Spleen (tissue), 11 donors: ENCODE measurements around the gene GSS. TPM values are rescaled to one million over a fixed set of nuclear protein-coding genes. Genes with fewer than 3 reads are reported as not detected.
A peak's percentile ranks its signal among the peaks of the same experiment; 100 is the strongest.

Experiments
- DNase-seq: peaks from one replicate; pipeline ENCODE4 v3.0.0-alpha.2; 2020
- H3K27ac ChIP-seq, 8 donors: fragments of 200-600 bp; sonication (generic) in 7 of 8; 1 replicate in 4 of 8; 2 replicates in 4 of 8; pipeline versions ENCODE4 v1.5.0 to v1.8.0; 2016 to 2021; ENCODE audit warnings: inconsistent platforms in 4 of 8, mild to moderate bottlenecking in 4 of 8, moderate library complexity in 1 of 8
- H3K27me3 ChIP-seq, 7 donors: fragments of 200-600 bp; sonication (generic) in 6 of 7; replicated peaks in 1 of 7; 1 replicate in 4 of 7; 2 replicates in 3 of 7; pipeline versions ENCODE4 v1.5.0 to v1.8.0; 2016 to 2021; ENCODE audit warnings: inconsistent platforms in 3 of 7, mild to moderate bottlenecking in 1 of 7
- H3K36me3 ChIP-seq, 6 donors: fragments of 200-600 bp; sonication (generic) in 5 of 6; 1 replicate in 4 of 6; 2 replicates in 2 of 6; pipeline versions ENCODE4 v1.5.0 to v1.8.0; 2016 to 2021; ENCODE audit warnings: inconsistent platforms in 2 of 6
- H3K4me1 ChIP-seq, 6 donors: fragments of 200-600 bp; sonication (generic) in 5 of 6; 1 replicate in 3 of 6; 2 replicates in 3 of 6; pipeline versions ENCODE4 v1.5.0 to v1.8.0; 2016 to 2021; ENCODE audit warnings: inconsistent platforms in 3 of 6
- H3K4me3 ChIP-seq, 8 donors: fragments of 200-600 bp; sonication (generic) in 7 of 8; 1 replicate in 4 of 8; 2 replicates in 4 of 8; pipeline versions ENCODE4 v1.5.0 to v1.8.0; 2016 to 2021; ENCODE audit warnings: inconsistent platforms in 4 of 8, mild to moderate bottlenecking in 4 of 8, moderate library complexity in 2 of 8
- H3K9me3 ChIP-seq, 8 donors: fragments of 200-600 bp; sonication (generic) in 7 of 8; 1 replicate in 4 of 8; 2 replicates in 4 of 8; pipeline versions ENCODE4 v1.5.0 to v1.8.0; 2016 to 2021; ENCODE audit warnings: inconsistent platforms in 4 of 8
- CTCF ChIP-seq, 11 experiments: fragments of 200-600 bp in 7 of 11; fragments of 450-650 bp in 4 of 11; sonication (generic) in 4 of 11; IDR thresholded peaks in 8 of 11; conservative IDR thresholded peaks in 3 of 11; 1 replicate in 7 of 11; 2 replicates in 4 of 11; pipeline versions ENCODE4 v1.4.0 to v1.8.0; 2016 to 2021; ENCODE audit warnings: antibody characterized with exemption in 11 of 11, inconsistent platforms in 4 of 11, mild to moderate bottlenecking in 1 of 11
- POLR2A ChIP-seq, 3 donors: fragments of 450-650 bp; IDR thresholded peaks; one replicate each; pipeline ENCODE4 v1.5.1; 2017; ENCODE audit warnings: antibody characterized with exemption in 3 of 3, mild to moderate bottlenecking in 1 of 3
- POLR2AphosphoS5 ChIP-seq, 3 donors: sonication (generic); formaldehyde crosslinking; IDR thresholded peaks; one replicate each; pipeline ENCODE4 v1.5.1; 2017; ENCODE audit warnings: antibody characterized with exemption in 3 of 3
- WGBS, 5 donors: extraction: QIAGEN DNeasy Blood & Tissue Kit in 3 of 5; methylation state at CpG; one replicate each; pipeline versions ENCODE4 v1.1.5 to v1.1.7; 2013 to 2018; 5-methylcytosine and 5-hydroxymethylcytosine counted together
- intact Hi-C: fragments of 100-400 bp; cut with DNase I; formaldehyde crosslinking; loops from one replicate; pipeline ENCODE4 v1.15.0; 2023; ENCODE audit warnings: low total_unique reads
- polyA plus RNA-seq, 3 donors: library from polyadenylated mRNA; stranded (reverse); fragments of 200-250 nt; gene quantifications; one replicate each; pipeline ENCODE4 v1.2.1, GENCODE V29; 2013
- total RNA-seq, 7 donors: library from RNA; depleted of rRNA in 3 of 7; stranded (reverse); fragments of >200 nt in 3 of 7; fragmentation: NEBNext Ultra II Directional in 4 of 7; extraction: Animal tissue kit (Norgen Biotek cat#: 25700) in 4 of 7; gene quantifications; one replicate each; pipeline versions ENCODE4 v1.1.0 to v1.2.1, GENCODE V29; 2016 to 2021
- donor health status: healthy with polysubstance abuse.
- donor health status: DM: no; HTN: no; CAD: no; lungs with moderate emphysema.
- donor health status: DM: no; HTN: no; CAD: no.
- donor health status: Bipolar disorder and iron deficiency.
- donor health status: healthy.
- donor health status: DM: no; HTN: no; CAD: no.
- donor health status: DM: yes; HTN: yes; CAD: no.

Gene GSS
- total and polyA plus RNA-seq, 10 donors = 19.8 to 46.1 (median 32.7) TPM

GRCh38 chr20:34976286-34976685 is 20.7 kb upstream of the GSS start:
- H3K9me3 ChIP-seq = no peaks in the 10 kb centered on the region
- no peak overlapping the region for H3K4me3 ChIP-seq
- WGBS, 5 donors = 84 to 92% (median 87%) methylated on average over 12 of the region's 12 CpGs
- no peaks in the 10 kb centered on the region for H3K36me3 ChIP-seq
- TF ChIP-seq CTCF (IDR thresholded peaks at IDR 0.05 in 8 of 11, conservative IDR thresholded peaks at IDR 0.05 in 3 of 11) = no peak
- no peak for TF ChIP-seq POLR2A (IDR thresholded peaks at IDR 0.05)
- no peak for TF ChIP-seq POLR2AphosphoS5 (IDR thresholded peaks at IDR 0.05)
- DNase-seq = peak; percentile 30
- no peak overlapping the region for H3K27ac ChIP-seq
- H3K4me1 ChIP-seq = no peaks in the 10 kb centered on the region
- intact Hi-C loops = no loop called here
- H3K27me3 ChIP-seq = peaks cover 0 to 37% (median 0%) of the 10 kb centered on the region in 7 donors

GRCh38 chr20:34974246-34974645 is 18.6 kb upstream of the GSS start:
- 66 to 87% (median 72%) methylated on average over 4 of the region's 4 CpGs for WGBS, 5 donors
- intact Hi-C loops = no loop called here
- no peak for DNase-seq
- Histone ChIP-seq H3K4me1 (no peaks in the 10 kb centered on the region), H3K4me3 (no peak overlapping the region), H3K27me3 (peaks cover 0 to 21% (median 0%) of the 10 kb centered on the region in 7 donors), H3K36me3 (no peaks in the 10 kb centered on the region), H3K9me3 (no peaks in the 10 kb centered on the region), H3K27ac (no peak overlapping the region)
- no peak for TF ChIP-seq CTCF (IDR thresholded peaks at IDR 0.05 in 8 of 11, conservative IDR thresholded peaks at IDR 0.05 in 3 of 11)
- no peak for TF ChIP-seq POLR2A (IDR thresholded peaks at IDR 0.05)
- no peak for TF ChIP-seq POLR2AphosphoS5 (IDR thresholded peaks at IDR 0.05)

- H3K36me3 ChIP-seq = no peaks in the 10 kb centered on the region
- DNase-seq = no peak
- intact Hi-C loops = no loop called here
- no peaks in the 10 kb centered on the region for H3K4me1 ChIP-seq
- H3K9me3 ChIP-seq = no peaks in the 10 kb centered on the region
- H3K4me3 ChIP-seq = no peak overlapping the region
- H3K27me3 ChIP-seq = peaks cover 0 to 6% (median 0%) of the 10 kb centered on the region in 7 donors
- H3K27ac ChIP-seq = no peak overlapping the region
- WGBS, 5 donors = 79 to 85% (median 83%) methylated on average over 10 of the region's 10 CpGs
- TF ChIP-seq POLR2AphosphoS5 (IDR thresholded peaks at IDR 0.05) (no peak), CTCF (IDR thresholded peaks at IDR 0.05 in 8 of 11, conservative IDR thresholded peaks at IDR 0.05 in 3 of 11) (no peak), POLR2A (IDR thresholded peaks at IDR 0.05) (no peak)
These were observed 16.1 kb upstream of the GSS start for GRCh38 chr20:34971561-34972235.

- no peak overlapping the region for H3K4me3 ChIP-seq
- 88 to 96% (median 91%) methylated on average over 9 of the region's 9 CpGs for WGBS, 5 donors
These were observed 15.4 kb upstream of the GSS start for GRCh38 chr20:34970846-34971560.

More at GRCh38 chr20:34970846-34971560, 15.4 kb upstream of the GSS start:
- DNase-seq = no peak
- Histone ChIP-seq H3K36me3 (no peaks in the 10 kb centered on the region), H3K27ac (no peak overlapping the region), H3K4me1 (no peaks in the 10 kb centered on the region), H3K27me3 (peaks cover 0 to 3% (median 0%) of the 10 kb centered on the region in 7 donors), H3K9me3 (no peaks in the 10 kb centered on the region)
- intact Hi-C loops = no loop called here
- TF ChIP-seq CTCF (IDR thresholded peaks at IDR 0.05 in 8 of 11, conservative IDR thresholded peaks at IDR 0.05 in 3 of 11) = no peak
- TF ChIP-seq POLR2A (IDR thresholded peaks at IDR 0.05) = no peak
- TF ChIP-seq POLR2AphosphoS5 (IDR thresholded peaks at IDR 0.05) = no peak
